Measurements from ENCODE around the gene ADAMTSL4. TPM values are rescaled to one million over a fixed set of nuclear protein-coding genes. Genes with fewer than 3 reads are reported as not detected.

ADAMTSL4 gene
- total RNA-seq (2014; rRNA removed; shearing (Covaris generic)): 0.60 and 1.1 TPM in 2 replicates

DNA sequence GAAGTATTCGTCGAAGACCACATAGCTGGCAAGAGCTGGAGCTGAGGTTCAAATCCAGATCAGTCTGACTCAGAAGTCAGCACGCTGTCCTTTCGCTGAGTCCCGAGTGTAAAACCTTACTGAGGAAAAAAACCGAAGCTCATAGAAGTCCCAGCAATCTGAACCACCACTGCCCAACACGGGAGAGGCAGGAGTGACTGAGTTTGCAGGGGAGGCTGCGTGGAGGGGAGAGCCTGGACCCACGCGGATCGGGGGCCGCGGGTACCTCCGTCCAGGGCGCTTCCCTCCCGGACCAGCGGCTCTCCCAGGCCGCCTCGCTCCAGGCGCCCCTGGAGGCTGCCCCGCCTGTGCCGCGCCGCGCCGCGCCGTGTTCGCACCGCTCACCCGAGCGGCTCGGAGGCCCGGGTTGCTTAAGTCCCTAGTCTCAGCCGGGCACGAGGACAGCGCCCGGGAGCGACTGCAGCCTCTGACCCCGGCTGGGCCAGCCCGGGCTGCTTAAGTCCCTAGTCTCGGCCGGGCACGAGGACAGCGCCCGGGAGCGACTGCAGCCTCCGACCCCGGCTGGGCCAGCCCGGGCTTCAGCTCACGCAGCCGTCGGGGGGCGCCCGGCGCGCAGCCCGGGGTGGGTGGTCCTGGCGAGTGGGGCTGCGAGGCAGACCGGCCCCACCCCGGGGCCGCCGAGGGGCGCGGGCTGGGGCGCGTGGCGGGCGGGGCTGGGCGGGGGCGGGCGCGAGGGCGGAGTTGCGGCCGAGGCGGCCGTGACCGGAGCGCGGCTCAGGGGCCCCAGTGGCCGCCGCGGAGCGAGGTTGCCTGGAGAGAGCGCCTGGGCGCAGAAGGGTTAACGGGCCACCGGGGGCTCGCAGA, at the start of gene ADAMTSL4:
ADAMTSL4 (plus strand) TSS at position 777 of the 864 bp plus-strand sequence. CDS start 2,881 bp downstream, outside the sequence.
- DNase-seq (ENCODE audit: low read depth): peak; percentile 75

DNA sequence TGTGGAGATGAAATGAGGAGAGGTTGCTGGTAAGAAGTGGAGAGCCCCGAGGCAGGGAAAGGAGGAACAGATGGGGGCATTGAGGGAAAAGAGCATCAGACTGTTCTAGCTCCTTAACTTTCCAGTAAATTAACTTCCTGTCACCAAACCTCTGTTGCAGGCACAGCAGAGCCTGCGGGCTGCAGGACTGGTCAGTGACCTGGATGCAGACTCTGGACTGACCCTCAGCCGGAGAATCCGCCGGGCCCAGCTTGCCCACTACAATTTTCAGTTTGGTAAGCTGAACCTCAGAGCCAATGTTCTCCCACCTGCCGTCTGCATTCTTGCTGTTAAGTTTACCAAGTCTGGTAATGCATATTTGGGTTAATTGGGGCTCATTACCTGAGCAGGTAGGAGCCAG, 43.8 kb upstream of the ADAMTSL4 start:
- DNase-seq (ENCODE audit: low read depth): no peak

DNA sequence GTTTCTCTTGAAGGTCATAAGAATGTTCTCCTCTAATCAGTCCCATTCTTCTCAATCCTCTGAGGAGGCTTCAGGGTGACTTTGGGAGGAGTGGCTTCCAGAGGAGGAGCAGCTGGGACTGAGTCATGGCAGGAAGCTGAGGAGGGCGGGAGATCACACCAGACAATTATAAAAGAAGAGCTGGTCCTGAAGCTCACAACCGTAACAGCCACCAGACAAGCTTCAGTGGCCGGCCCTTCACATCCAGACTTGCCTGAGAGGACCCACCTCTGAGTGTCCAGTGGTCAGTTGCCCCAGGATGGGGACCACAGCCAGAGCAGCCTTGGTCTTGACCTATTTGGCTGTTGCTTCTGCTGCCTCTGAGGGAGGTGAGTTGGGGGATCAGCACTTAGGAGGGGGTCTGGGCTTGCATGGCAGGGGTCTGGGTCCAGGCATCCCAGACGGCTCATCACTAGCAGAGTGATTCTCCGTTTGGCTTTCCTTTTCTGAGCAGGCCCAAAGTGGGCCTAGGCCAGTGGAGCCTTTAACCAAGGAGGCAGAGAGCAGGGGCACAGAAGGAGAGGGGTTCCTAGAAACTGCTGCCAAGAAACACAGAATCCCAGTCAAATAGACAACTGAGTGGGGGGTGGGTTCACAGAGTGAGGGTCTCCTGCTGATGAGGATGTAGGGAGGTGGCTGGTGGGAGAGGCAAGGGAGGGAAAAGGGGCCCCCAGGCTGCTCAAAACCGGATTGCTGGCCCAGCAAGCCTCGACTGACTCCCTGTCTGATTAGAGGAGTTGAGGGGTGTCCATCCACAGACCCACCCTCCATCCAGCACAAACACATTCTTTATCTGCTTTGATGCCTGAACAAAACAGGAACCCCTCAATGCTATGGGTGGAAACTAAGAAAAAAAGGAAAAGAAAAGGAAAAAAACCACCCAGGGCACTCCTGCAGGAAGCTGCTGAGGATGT, 41.0 kb upstream of the ADAMTSL4 start, which contains the start of gene ECM1:
ECM1 (plus strand) TSS at position 198 of the 953 bp plus-strand sequence; CDS start at position 299, 101 bp downstream.
- peak; percentile 86 for DNase-seq (ENCODE audit: low read depth)

DNA sequence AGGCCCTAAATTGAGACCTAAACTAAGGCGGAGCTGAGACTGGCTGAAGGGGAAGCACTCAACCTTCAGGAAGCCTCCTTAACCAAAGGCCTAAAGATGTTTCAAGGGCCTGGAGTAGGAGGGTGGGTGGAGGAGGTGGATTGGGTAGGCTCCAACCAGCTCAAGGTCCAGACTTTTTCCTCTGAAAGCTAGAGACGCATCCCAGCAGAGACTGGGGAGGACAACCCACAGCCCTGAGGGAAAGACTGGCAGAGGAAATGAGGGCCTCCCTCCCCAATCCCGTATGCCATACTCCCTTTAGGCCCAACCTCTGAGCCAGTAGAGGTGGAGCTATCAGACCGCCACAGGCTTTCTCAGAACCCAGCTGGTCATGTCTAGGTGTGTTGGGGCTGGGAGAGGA, 40.2 kb upstream of the ADAMTSL4 start:
- peak; percentile 73 for DNase-seq (ENCODE audit: low read depth)

DNA sequence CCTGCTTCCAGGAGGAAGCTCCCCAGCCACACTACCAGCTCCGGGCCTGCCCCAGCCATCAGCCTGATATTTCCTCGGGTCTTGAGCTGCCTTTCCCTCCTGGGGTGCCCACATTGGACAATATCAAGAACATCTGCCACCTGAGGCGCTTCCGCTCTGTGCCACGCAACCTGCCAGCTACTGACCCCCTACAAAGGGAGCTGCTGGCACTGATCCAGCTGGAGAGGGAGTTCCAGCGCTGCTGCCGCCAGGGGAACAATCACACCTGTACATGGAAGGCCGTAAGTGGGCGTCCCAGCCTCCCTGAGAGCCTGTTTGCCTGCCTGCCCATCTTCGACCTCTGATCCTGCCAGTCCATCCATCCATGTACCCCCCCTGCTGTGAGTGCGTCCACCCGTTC, 37.7 kb upstream of the ADAMTSL4 start:
- no peak for DNase-seq (ENCODE audit: low read depth)

DNA sequence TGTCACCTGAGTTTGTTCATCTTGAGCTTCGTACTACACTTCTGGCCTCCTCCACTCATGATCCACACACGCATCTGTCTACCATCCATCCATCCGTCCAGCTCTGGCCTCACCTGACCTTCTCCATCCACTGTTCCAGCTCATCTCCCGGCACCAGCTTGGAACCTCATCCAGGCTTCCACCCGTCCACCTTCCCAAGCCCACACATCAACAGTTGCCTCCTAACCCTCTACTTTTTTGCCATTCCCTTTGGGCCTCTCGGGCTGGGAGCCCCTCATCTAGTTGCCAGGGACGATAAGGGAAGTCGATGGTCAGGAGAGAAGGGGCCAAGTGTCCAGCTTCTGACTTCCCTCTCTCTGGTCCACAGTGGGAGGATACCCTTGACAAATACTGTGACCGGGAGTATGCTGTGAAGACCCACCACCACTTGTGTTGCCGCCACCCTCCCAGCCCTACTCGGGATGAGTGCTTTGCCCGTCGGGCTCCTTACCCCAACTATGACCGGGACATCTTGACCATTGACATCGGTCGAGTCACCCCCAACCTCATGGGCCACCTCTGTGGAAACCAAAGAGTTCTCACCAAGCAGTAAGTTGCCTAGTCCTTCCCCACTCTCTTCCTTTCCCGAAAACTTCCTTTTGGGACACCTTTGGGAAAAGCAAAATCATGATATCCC, 37.1 kb upstream of the ADAMTSL4 start:
- no peak for DNase-seq (ENCODE audit: low read depth)

DNA sequence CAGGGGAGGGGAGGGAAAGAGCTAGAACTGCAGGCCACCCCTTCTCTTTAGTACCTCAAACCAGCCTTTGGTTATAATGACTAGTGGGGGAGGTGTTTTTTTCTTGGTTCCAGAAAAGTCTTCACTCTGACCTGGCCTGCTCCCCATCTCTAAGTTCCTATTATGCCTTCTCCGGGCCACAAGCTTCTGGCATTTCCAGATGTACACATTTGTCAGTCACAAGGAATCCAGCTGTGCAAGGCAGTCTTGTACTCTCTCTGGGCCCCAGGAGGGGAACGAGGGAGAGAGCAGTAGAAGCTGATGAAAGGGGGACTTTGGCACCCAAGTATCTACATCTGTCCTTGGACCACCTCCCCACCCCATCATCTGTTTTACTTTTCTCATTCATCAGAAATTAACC, 36.4 kb upstream of the ADAMTSL4 start:
- DNase-seq (ENCODE audit: low read depth): no peak

DNA sequence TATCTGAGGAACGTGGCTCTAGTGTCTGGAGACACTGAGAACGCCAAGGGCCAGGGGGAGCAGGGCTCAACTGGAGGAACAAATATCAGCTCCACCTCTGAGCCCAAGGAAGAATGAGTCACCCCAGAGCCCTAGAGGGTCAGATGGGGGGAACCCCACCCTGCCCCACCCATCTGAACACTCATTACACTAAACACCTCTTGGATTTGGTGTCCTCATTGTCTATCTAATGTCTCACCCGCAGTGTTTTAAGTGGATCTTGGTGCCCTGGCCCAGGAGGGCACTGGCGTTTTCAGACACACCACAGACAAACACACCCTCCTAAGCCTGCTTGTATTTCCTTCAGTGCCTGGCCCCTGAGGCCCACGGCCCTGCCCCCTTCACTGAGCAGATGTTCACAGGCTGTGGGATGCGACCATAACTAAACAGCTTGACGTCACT, 35.8 kb upstream of the ADAMTSL4 start:
- peak; percentile 45 for DNase-seq (ENCODE audit: low read depth)

DNA sequence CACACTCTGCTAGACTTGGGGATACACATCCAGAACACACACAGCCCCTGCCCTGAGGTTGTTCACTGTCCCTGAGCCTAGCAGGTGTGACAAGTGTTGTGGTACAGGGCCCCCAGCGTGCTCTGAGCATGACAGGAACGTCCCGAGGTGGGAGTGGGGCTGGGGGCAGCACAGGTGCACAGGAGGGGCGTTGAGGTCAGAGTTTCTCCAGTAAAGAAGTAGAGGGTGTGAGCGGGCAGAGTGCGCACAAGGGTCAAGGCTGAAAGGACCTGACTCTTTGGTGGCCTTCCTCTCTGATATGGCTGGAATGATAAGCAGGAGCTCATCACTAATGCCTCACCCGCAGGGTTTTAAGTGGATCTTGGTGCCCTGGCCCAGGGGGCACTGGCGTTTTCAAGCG, 34.9 kb upstream of the ADAMTSL4 start:
- no peak for DNase-seq (ENCODE audit: low read depth)

DNA sequence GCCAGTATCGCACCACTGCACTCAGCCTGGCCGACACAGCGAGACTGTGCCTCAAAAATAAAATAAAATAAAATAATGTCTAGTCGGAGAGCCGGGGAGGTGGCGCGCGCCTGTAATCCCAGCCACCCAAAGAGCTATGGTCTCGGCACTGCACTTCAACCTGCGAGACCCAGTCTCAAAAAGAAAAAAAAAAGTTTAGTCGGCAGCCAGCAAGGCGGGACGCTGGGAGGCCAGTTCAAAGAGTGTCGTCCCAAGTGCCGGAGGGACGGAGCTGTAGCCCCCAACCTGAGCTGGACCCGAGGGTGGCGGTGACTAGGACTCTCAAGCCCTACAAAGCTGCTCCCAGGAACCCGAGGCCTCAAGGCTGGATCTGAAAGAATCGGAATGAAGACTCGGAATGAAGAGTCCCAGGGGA, 34.3 kb upstream of the ADAMTSL4 start:
- DNase-seq (ENCODE audit: low read depth): no peak

DNA sequence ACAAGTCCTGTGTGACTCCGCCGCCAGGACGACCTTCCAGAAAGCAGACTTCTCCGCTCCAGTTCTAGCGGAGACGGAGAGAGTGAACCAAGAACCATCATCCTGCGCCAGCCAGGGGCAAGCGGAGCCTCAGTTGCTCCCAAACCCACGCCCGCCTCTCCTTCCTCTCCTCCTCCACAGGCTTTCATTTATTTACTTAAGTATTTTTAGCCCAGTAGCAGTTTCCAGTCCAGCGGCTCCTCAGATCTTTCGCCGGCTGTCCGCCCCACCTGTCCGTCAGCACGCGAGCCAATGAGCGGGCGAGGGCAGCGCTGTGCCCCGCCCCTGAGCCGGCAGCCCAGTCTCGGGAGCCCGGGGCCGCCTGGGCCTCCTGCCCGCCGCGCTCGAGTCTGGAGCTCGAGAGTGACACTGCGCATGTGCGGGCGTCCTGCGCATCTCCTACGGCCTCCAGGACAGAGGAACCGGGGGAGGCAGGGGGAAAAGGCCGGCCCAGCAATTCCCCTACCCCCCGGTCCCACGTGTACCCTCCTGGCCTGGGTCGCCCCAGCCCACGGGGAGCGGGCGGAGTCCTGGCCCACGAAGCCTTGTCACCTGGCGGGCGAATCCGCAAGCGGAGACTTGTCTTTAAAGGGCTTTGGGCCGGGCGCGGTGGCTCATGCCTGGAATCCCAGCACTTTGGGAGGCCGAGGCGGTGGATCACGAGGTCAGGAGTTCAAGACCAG, 33.7 kb upstream of the ADAMTSL4 start, which contains the start of gene FALEC:
FALEC (plus strand) TSS at position 425 of the 722 bp plus-strand sequence.
- peak; percentile 94 for DNase-seq (ENCODE audit: low read depth)

DNA sequence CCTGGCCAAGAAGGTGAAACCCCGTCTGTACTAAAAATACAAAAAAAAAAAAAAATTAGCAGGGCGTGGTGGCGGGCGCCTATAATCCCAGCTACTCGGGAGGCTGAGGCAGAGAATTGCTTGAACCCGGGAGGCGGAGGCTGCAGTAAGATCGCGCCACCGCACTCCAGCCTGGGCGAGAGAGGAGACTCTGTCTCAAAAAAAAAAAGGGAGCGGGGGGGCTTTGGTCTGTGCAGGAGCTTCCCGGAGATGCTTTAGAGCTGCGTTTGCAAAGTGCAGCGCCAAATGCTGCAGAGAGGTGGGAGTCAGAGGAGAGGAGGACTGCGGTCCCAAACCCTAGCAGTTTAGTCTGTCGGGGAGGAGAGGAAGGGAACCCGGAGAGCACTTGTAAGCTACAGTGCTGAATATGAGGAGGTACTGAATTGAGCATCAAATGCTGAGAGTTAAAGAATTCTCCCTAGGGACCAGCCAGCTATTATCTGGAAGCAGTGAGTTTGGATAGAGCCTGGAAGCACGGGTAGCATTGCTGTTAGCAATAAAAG, 33.1 kb upstream of the ADAMTSL4 start:
- no peak for DNase-seq (ENCODE audit: low read depth)

DNA sequence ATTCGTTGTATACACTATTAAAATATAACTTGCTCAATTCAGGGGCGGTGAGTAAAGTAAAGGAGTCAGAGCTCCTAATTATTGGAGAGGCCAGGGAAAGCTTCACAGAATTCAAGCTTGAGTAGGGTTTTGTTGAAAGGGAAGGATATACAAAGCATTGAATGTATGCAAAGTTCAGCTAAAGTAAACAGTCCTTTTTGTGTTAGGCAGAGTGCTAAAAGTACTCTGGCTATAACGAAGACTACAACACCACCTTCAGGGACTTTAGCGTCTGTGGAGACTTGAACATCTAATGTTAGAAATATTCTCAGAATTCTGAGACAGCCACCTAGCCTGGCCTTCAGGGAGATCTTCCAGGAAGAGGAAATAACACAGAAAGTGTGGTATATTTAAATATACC, 32.6 kb upstream of the ADAMTSL4 start:
- no peak for DNase-seq (ENCODE audit: low read depth)

DNA sequence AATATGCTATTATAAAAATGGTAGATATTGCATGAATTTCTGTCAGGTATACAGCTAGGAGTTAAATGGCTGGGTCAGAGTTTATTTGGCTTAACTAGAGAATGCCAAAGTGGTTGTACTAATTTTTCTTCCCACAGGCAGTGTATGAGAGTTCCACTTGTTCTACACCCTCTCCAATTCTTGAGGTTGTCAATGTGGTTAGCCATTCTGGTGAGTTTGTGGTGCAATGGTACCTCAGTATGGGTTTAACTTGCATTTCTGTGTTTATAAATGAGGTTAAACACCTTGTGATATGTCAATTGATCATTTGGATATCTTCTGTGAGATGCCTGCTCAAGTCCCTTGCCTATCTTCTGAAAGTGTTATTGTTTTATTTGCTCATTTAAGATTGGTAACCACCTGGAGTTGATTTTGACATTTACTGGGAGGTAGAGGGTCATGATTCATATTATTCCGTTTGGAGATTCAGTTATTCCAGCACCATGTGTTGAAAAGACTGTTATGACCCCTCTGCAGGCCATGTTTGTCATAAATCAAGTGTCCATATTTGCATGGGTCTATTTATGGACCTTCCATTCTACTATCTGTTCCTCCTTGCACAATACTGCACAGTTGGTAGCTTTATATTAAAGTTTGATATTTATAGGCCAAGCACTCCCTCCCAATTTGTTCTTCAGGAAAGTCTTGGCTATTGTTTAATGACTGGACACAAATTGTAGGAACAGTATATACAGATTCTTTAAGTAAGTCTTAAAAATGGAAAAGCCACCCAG, 27.8 kb upstream of the ADAMTSL4 start:
- no peak for DNase-seq (ENCODE audit: low read depth)

DNA sequence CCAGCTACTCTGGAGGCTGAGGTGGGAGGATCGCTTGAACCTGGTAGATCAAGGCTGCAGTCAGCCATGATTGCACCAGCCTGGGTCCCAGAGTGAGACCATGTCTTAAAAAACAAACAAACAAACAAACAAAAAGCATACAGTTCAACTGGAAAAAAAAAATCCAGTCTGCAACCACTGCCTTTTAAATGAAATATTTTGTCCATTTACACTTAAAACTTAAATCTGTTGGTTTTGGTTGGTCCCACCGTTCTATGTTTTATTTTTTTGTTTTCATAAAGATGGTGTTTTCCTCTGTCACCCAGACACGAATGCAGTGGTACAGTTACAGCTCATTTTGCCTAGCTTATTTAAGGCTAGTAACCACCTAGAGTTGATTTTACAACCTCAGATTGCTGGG, 23.9 kb upstream of the ADAMTSL4 start:
- no peak for DNase-seq (ENCODE audit: low read depth)

DNA sequence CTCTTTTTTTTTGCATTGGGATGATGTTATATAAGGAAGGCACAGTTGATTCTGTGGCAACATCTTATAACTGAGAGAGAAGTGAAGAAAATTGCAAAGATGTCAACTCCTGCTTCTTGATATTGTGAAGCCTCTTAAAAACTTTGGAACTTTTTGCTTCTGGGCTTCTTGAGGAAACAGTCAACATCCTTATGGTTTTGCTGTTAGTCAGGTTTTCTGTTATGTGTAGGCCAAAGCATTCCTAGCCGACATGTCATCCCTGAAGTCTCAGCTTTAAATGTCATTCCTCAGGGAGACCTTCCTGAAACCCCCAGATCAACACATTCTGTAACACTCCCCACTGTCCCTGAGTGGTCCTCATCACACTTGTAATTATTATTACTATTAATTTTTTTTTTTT, 21.0 kb upstream of the ADAMTSL4 start:
- no peak for DNase-seq (ENCODE audit: low read depth)

DNA sequence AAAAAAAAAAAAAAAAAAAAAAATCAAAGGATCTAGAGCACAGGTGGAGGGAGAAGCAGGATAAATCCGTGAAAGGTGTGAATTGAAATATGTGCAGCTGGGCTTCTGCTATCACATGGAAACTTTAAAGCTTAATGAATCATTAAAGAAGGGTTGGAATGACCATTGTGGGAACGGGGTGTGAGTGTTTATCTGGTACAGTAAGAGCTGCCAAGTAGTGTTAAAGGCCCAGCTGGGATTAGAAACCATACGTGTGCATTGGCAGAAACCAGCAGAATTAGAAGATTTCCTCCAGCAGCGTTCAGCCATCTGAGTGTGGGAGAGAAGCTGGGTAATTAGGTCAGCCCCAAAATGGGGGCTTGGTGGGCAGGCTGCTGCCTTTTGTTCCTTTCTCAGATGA, 20.2 kb upstream of the ADAMTSL4 start:
- peak; percentile 31 for DNase-seq (ENCODE audit: low read depth)

DNA sequence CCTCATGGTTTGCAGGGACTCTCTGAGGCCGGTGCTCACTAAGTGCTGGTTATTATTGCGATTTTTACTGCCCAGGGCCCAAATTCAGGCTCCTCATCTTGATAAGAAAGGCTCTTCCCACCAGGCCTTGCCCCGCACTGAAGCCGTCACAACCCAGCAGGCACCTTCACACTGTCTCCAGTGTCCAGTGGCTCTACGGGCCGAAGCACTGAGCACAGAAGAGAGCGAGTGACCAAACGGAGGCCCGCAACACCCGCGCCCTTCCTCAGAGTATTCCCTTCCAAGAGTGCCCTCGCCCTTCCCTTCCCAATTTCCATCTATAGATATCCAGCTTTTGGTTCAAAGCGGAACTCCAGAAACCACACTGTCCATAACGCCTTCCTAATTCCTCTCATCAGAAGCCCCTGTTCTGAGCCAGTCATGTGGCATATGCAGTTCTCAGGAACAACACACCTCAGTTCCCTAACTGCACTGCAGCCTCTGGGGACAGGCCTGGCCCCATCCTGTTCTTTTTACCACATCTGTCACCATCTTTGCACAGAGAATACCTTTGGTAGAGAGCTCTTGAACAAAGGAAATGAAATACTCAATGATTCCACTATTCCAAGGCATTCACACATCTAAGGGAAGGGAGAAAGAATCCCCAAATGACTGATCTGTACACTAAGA, 18.6 kb upstream of the ADAMTSL4 start:
- no peak for DNase-seq (ENCODE audit: low read depth)

DNA sequence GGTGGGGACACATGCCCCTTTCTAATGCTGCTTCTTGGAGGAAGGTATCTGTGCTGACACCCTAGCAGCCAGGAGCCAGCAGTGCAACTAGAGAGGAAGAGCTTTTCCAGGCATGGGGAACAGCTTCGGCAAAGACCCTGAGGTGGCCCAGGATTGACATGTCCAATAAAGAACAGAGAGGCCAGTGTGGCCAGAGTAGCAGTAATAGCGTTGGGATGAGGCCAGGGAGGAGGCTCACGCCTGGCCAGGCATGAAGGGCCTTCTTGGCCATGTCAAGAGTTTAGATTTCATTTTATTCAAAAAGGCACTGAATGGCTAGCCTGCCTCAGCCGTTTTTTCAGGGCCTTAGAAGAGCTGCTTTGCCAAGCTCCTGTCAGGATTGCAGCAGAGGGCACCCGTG, 16.3 kb upstream of the ADAMTSL4 start:
- no peak for DNase-seq (ENCODE audit: low read depth)
